K562 (cell line): ENCODE measurements around the gene CHD3. TPM values are rescaled to one million over a fixed set of nuclear protein-coding genes. Genes with fewer than 3 reads are reported as not detected.

Experiments
- ATAC-seq: fragments of 200-7000 bp; cut with Tn5 transposase; 3 replicates; pipeline ENCODE4 v1.9.1; 2020; ENCODE audit warnings: moderate library complexity
- BruUV-seq: library from RNA; stranded (reverse); fragments of 400-500 nt; replicated peaks from 2 replicates; lab custom pipeline; 2021; lab: Mats Ljungman, UMichigan
- CTCF ChIA-PET: fragments of 300-600 bp; formaldehyde crosslinking; extraction: SDS; loops from one replicate; lab custom pipeline; 2021; ENCODE audit warnings: low intra/inter-chr PET ratio; lab: Yijun Ruan, JAX
- POLR2A ChIA-PET: fragments of 300-600, 350-650 bp; sonication (Branson Sonifier 250); formaldehyde crosslinking; extraction: SDS; loops from one replicate; lab custom pipeline; 2021; ENCODE audit warnings: antibody characterized with exemption, inconsistent platforms; lab: Yijun Ruan, JAX
- DNase-seq, 4 experiments: peaks; one replicate each; pipeline versions ENCODE4 v3.0.0 to v3.0.0-alpha.2; 2011 to 2018; ENCODE audit warnings: low spot score in 3 of 4, mixed read lengths in 3 of 4; ENCODE audit errors: extremely low read depth in 1 of 4
- FAIRE-seq: peaks from 2 replicates; lab custom pipeline; 2011; peaks lifted over from hg19 to GRCh38; lab: Jason Lieb, UNC
- H2AFZ ChIP-seq: 2 replicates; pipeline ENCODE4 v1.6.0; 2011; ENCODE audit warnings: low read depth, low read length, control low read depth, inconsistent platforms
- H3K27ac ChIP-seq: fragments of 200-600 bp; 3 replicates; pipeline ENCODE4 v1.8.0; 2011; ENCODE audit warnings: low read depth, mild to moderate bottlenecking, control low read depth, inconsistent platforms, low read length, moderate library complexity, mixed read lengths; ENCODE audit errors: extremely low read depth
- H3K27me3 ChIP-seq, 2 experiments: fragments of 300-600 bp in 1 of 2; 2 replicates in 1 of 2; 3 replicates in 1 of 2; pipeline versions ENCODE4 v1.6.0 to v1.8.0; 2011; ENCODE audit warnings: inconsistent platforms in 2 of 2, low read length in 2 of 2, mild to moderate bottlenecking in 1 of 2, mixed read lengths in 1 of 2, moderate library complexity in 1 of 2; ENCODE audit not compliant: control insufficient read depth in 2 of 2, insufficient read depth in 2 of 2
- H3K36me3 ChIP-seq: fragments of 300-600 bp; 3 replicates; pipeline ENCODE4 v1.8.0; 2011; ENCODE audit warnings: mild to moderate bottlenecking, low read length, inconsistent platforms; ENCODE audit not compliant: control insufficient read depth, insufficient read depth
- H3K4me1 ChIP-seq, 2 experiments: fragments of 200-600 bp in 1 of 2; replicated peaks in 1 of 2; 2 replicates in 1 of 2; 3 replicates in 1 of 2; pipeline versions ENCODE4 v1.5.1 to v1.8.0; 2011; ENCODE audit warnings: inconsistent platforms in 2 of 2, low read length in 2 of 2, mild to moderate bottlenecking in 1 of 2, mixed read lengths in 1 of 2, moderate library complexity in 1 of 2; ENCODE audit not compliant: control insufficient read depth in 2 of 2, insufficient read depth in 2 of 2
- H3K4me2 ChIP-seq: 2 replicates; pipeline ENCODE4 v1.6.1; 2011; ENCODE audit warnings: low read length, control low read depth, inconsistent platforms, mixed read lengths; ENCODE audit not compliant: insufficient read depth
- H3K4me3 ChIP-seq: fragments of 200-600 bp; sonication (generic), shearing (Covaris generic); 2 replicates; pipeline ENCODE4 v1.5.1; 2016; ENCODE audit warnings: control low read depth, inconsistent platforms
- H3K79me2 ChIP-seq: fragments of 200-600 bp; 3 replicates; pipeline ENCODE4 v1.8.0; 2011; ENCODE audit warnings: low read length, inconsistent platforms; ENCODE audit not compliant: control insufficient read depth, insufficient read depth
- H3K9ac ChIP-seq, 2 experiments: 2 replicates each; pipeline versions ENCODE4 v1.6.0 to v1.6.1; 2011; ENCODE audit warnings: low read depth in 2 of 2, low read length in 2 of 2, control low read depth in 1 of 2, inconsistent platforms in 1 of 2, mild to moderate bottlenecking in 1 of 2, mixed read lengths in 1 of 2; ENCODE audit not compliant: insufficient read depth in 1 of 2
- H3K9me1 ChIP-seq: one replicate; pipeline ENCODE4 v1.6.0; 2011; ENCODE audit warnings: inconsistent platforms, mild to moderate bottlenecking, low read length, moderate library complexity; ENCODE audit not compliant: control insufficient read depth, insufficient read depth
- H3K9me3 ChIP-seq: replicated peaks from 2 replicates; pipeline ENCODE4 v1.5.1; 2011; ENCODE audit warnings: low read depth, low read length, inconsistent platforms; ENCODE audit not compliant: control insufficient read depth, insufficient read depth
- H4K20me1 ChIP-seq: replicated peaks from 2 replicates; pipeline ENCODE4 v1.6.1; 2011; ENCODE audit warnings: low read length, inconsistent platforms, mixed read lengths; ENCODE audit not compliant: control insufficient read depth, insufficient read depth
- ADNP ChIP-seq: fragments of 200-800 bp; sonication (Bioruptor generic); IDR thresholded peaks from 2 replicates; pipeline ENCODE4 v1.6.1; 2016; ENCODE audit warnings: missing genetic modification characterization, missing compliant biosample characterization
- CC2D1A ChIP-seq: fragments of 450-650 bp; IDR thresholded peaks from 2 replicates; pipeline ENCODE4 v1.6.1; 2017; ENCODE audit warnings: mild to moderate bottlenecking
- HDAC1 ChIP-seq, 2 experiments: fragments of 450-650 bp; IDR thresholded peaks; 2 replicates each; pipeline ENCODE4 v1.6.1; 2016 to 2017; ENCODE audit warnings: inconsistent platforms in 1 of 2, mild to moderate bottlenecking in 1 of 2, moderate library complexity in 1 of 2
- KLF13 ChIP-seq: fragments of 450-650 bp; IDR thresholded peaks from 2 replicates; pipeline ENCODE4 v1.6.1; 2016; ENCODE audit warnings: missing genetic modification characterization, low read depth, mild to moderate bottlenecking, missing compliant biosample characterization, moderate library complexity, borderline replicate concordance
- KLF6 ChIP-seq: fragments of 250-450 bp; sonication (Bioruptor Pico); IDR thresholded peaks from 2 replicates; pipeline ENCODE4 v1.4.0; 2020; ENCODE audit warnings: mild to moderate bottlenecking, moderate library complexity, borderline replicate concordance
- PCBP1 ChIP-seq: fragments of 200-400 bp; formaldehyde crosslinking; IDR thresholded peaks from 2 replicates; pipeline ENCODE4 v1.6.1; 2018; ENCODE audit warnings: mild to moderate bottlenecking, low read depth, low read length; ENCODE audit not compliant: poor library complexity, severe bottlenecking
- RBM39 ChIP-seq: fragments of 200-400 bp; formaldehyde crosslinking; optimal IDR thresholded peaks from 2 replicates; pipeline ENCODE3; 2018; ENCODE audit warnings: low read depth, low read length
- ZBTB7A ChIP-seq: IDR thresholded peaks from 2 replicates; pipeline ENCODE4 v1.6.1; 2011; ENCODE audit warnings: low read depth, mild to moderate bottlenecking, low read length, moderate library complexity, borderline replicate concordance; ENCODE audit not compliant: control insufficient read depth
- ZNF165 ChIP-seq: fragments of 250-450 bp; sonication (Bioruptor Pico); IDR thresholded peaks from 2 replicates; pipeline ENCODE4 v1.4.0; 2020; ENCODE audit warnings: borderline replicate concordance
- WGBS: fragments of 100-300 bp; shearing (Covaris generic); methylation state at CpG from one replicate; pipeline ENCODE4 v1.1.6; 2016; ENCODE audit warnings: low coverage, mixed read lengths; ENCODE audit not compliant: insufficient coverage; ENCODE audit errors: missing lambda C conversion rate; 5-methylcytosine and 5-hydroxymethylcytosine counted together
- in situ Hi-C: fragments of 300-500 bp; cut with MboI; formaldehyde crosslinking; loops from 4 replicates; pipeline ENCODE4 v1.15.0; 2018; ENCODE audit warnings: inconsistent platforms, mixed read lengths
- intact Hi-C: fragments of 100-400 bp; cut with micrococcal nuclease; formaldehyde crosslinking; loops from 2 replicates; pipeline ENCODE4 v1.14.2; 2022
- polyA plus RNA-seq, 8 experiments: library from polyadenylated mRNA; depleted of rRNA in 4 of 8; stranded (reverse) in 5 of 8; unstranded in 3 of 8; fragments of >200 nt; fragmentation: Nextera tagmentation in 2 of 8; fragmentation: Illumina TruSeq in 1 of 8; extraction: Ambion mirVana in 2 of 8; extraction: Trizol in 1 of 8; gene quantifications; 2 replicates each; pipeline versions ENCODE4 v1.2.1 to v1.2.3, GENCODE V29; 2011 to 2014; ENCODE audit warnings: inconsistent platforms in 1 of 8, missing spikeins in 1 of 8
- total RNA-seq, 7 experiments: library from RNA; depleted of rRNA in 6 of 7; stranded (reverse); fragments of >200 nt in 6 of 7; fragmentation: Illumina TruSeq in 2 of 7; extraction: Trizol in 2 of 7; gene quantifications; 2 replicates each; pipeline versions ENCODE4 v1.2.1 to v1.2.3, GENCODE V29; 2011 to 2021; ENCODE audit warnings: low replicate concordance in 1 of 7
- TF ChIP-seq, protein P1 (sequence below): fragments of 200-800 bp; sonication (Bioruptor generic); IDR thresholded peaks from 2 replicates; pipeline ENCODE4 v1.6.1; 2017; ENCODE audit warnings: missing genetic modification characterization, missing compliant biosample characterization
- TF ChIP-seq, protein P2 (sequence below): sonication (generic); formaldehyde crosslinking; IDR thresholded peaks from 2 replicates; pipeline ENCODE4 v1.8.0; 2022; ENCODE audit warnings: mild to moderate bottlenecking, missing genetic modification reagents

CHD3 gene
- total and polyA plus RNA-seq, 9 of the 15 experiments (the other 6 are each of a cell fraction or from before 2014, with no cell fraction given): 0.39 to 38.2 (median 21.2) TPM

DNA sequence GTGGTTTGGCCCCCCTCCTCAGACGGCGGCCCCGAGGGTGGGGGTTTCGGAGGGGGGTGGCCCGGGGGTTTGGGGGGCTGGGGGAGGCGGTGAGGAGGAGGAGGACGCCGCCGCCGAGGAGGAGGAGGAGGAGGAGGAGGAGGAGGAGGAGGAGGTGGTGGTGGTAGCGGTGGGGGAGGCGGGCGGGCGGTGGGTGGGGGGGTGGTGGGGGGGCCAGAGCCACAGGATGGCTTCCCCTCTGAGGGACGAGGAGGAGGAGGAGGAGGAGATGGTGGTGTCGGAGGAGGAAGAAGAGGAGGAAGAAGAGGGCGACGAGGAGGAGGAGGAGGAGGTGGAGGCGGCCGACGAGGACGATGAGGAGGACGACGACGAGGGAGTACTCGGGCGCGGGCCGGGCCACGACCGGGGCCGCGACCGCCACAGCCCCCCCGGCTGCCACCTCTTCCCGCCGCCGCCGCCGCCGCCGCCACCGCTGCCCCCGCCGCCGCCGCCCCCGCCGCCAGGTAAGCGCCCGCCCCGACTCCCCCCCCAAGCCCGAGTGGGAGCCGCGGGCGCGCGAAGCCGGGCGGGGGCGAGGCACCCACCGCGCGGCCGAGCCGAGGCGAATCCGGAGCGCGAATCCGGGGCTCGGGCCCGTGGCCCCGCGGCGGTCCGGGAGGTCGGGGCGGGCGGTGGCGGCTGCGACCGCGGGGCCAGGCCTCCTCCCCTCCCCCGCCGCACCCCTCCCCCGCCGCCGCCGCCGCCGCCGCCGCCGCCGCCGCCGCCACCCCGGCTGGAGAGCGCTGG lies 3.8 kb upstream of the CHD3 start (continued):
- TF ChIP-seq, protein P1, sequence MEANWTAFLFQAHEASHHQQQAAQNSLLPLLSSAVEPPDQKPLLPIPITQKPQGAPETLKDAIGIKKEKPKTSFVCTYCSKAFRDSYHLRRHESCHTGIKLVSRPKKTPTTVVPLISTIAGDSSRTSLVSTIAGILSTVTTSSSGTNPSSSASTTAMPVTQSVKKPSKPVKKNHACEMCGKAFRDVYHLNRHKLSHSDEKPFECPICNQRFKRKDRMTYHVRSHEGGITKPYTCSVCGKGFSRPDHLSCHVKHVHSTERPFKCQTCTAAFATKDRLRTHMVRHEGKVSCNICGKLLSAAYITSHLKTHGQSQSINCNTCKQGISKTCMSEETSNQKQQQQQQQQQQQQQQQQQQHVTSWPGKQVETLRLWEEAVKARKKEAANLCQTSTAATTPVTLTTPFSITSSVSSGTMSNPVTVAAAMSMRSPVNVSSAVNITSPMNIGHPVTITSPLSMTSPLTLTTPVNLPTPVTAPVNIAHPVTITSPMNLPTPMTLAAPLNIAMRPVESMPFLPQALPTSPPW (CRISPR knock-in tag): peak; percentile 68; the same call in 1 of the 2 replicates
- TF ChIP-seq, all 486 proteins: peak for 8

DNA sequence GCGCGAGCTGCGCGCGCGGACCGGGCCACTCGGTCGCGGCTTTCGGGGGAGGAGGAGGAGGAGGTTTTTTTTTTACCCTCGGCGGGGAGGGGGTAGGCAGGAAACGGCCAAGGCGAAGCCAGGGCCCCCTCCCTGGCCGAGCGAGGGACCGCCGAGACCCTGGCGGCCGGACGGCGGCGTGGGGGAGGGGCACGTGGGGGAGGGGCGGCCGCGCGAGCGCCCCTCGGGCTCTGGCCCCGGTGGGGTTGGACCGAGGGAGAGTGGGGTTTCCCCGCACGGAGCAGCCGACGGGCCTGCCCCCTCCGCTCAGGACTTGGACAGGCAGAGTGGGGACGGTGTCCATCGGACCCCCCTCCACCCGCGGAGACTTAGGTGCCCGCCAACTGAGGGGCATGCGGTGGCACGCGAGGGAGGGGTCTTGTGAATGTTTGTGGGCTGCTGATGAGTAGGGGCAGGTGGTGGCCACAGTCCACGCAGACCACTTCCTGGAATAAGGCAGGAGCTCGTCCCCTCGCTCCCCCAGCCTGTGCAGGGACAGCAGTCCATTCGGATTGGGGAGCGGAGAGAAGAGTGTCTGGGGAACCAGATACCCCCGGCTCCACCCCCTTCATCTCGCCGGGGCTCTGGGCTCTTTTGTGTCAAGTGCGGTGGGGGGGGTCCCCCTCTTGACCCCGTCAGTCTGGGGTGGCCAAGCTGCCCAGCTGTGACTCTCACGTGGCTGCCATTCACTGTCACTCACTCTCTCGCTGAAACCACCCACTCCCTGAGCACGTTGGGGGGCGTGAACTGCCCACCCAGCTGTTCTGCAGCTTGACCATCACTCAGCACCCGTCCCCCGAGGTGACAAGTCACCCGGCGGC lies 3.0 kb upstream of the CHD3 start:
- peak overlapping the region; percentile 66 for H2AFZ ChIP-seq
- WGBS: under 1% methylated on average over 18 of the region's 64 CpGs
- H3K79me2 ChIP-seq: peaks cover 59% of the 10 kb centered on the region
- FAIRE-seq (no peak), ATAC-seq (peak; percentile 68), DNase-seq (peak; percentile 55 to 82 (median 70))
- peak overlapping the region; percentile 92 for H3K4me2 ChIP-seq
- no peaks in the 10 kb centered on the region; the same call in 1 of the 2 replicates for H4K20me1 ChIP-seq
- peak overlapping the region; percentile 86 to 97 for H3K9ac ChIP-seq
- H3K4me3 ChIP-seq: peak overlapping the region; percentile 66
- POLR2A ChIA-PET: interaction anchor here (0.7 to 1.0 kb wide), 3 partner anchors 12 to 188 kb away, joined by 3 read pairs; no protein-coding TSS in a partner anchor
- BruUV-seq: no TSS peak
- CTCF ChIA-PET: no interaction called here
- intact Hi-C loops: loop anchor here (2.0 kb wide), 1 partner anchor 29 kb away; the partner anchor contains the start of gene NAA38
- H3K9me1 ChIP-seq: peaks cover 3% of the 10 kb centered on the region
- H3K27me3 ChIP-seq: no peaks in the 10 kb centered on the region
- in situ Hi-C loops: no loop called here
- peaks cover 38% of the 10 kb centered on the region in 2 experiments for H3K4me1 ChIP-seq
- peaks cover 24% of the 10 kb centered on the region; the same call in 1 of the 3 replicates for H3K36me3 ChIP-seq
- no peaks in the 10 kb centered on the region for H3K9me3 ChIP-seq
- peak overlapping the region; percentile 97 for H3K27ac ChIP-seq
- TF ChIP-seq, protein P2, sequence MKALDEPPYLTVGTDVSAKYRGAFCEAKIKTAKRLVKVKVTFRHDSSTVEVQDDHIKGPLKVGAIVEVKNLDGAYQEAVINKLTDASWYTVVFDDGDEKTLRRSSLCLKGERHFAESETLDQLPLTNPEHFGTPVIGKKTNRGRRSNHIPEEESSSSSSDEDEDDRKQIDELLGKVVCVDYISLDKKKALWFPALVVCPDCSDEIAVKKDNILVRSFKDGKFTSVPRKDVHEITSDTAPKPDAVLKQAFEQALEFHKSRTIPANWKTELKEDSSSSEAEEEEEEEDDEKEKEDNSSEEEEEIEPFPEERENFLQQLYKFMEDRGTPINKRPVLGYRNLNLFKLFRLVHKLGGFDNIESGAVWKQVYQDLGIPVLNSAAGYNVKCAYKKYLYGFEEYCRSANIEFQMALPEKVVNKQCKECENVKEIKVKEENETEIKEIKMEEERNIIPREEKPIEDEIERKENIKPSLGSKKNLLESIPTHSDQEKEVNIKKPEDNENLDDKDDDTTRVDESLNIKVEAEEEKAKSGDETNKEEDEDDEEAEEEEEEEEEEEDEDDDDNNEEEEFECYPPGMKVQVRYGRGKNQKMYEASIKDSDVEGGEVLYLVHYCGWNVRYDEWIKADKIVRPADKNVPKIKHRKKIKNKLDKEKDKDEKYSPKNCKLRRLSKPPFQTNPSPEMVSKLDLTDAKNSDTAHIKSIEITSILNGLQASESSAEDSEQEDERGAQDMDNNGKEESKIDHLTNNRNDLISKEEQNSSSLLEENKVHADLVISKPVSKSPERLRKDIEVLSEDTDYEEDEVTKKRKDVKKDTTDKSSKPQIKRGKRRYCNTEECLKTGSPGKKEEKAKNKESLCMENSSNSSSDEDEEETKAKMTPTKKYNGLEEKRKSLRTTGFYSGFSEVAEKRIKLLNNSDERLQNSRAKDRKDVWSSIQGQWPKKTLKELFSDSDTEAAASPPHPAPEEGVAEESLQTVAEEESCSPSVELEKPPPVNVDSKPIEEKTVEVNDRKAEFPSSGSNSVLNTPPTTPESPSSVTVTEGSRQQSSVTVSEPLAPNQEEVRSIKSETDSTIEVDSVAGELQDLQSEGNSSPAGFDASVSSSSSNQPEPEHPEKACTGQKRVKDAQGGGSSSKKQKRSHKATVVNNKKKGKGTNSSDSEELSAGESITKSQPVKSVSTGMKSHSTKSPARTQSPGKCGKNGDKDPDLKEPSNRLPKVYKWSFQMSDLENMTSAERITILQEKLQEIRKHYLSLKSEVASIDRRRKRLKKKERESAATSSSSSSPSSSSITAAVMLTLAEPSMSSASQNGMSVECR (CRISPR knock-in tag): peak; percentile 74
- no peak for TF ChIP-seq RBM39
- 0 out of 2 replicates have a peak, but pooled peaks have one; percentile 17 for TF ChIP-seq CC2D1A
- TF ChIP-seq PCBP1: peak; percentile 28
- no peak for TF ChIP-seq ADNP (tag)
- TF ChIP-seq ZBTB7A: peak; percentile 90
- TF ChIP-seq KLF6 (CRISPR knock-in tag): no peak
- no peak for TF ChIP-seq KLF13 (tag)
- peak in 1 of 2 experiments; percentile 83; a peak in 1 of 4 replicates for TF ChIP-seq HDAC1 (IDR thresholded peaks at IDR 0.05)
- TF ChIP-seq ZNF165 (CRISPR knock-in tag): no peak
